HepG2 (cell line): ENCODE results near the gene PTPRD. TPM values are rescaled to one million over a fixed set of nuclear protein-coding genes. Genes with fewer than 3 reads are reported as not detected.

Experiments used
- ATAC-seq: fragments of 200-7000 bp; cut with Tn5 transposase; 3 replicates; pipeline ENCODE4 v1.9.1; 2020; ENCODE audit warnings: mild to moderate bottlenecking, moderate library complexity
- BruUV-seq: library from RNA; stranded (reverse); fragments of 400-500 nt; replicated peaks from 2 replicates; lab custom pipeline; 2021; lab: Mats Ljungman, UMichigan
- CTCF ChIA-PET: fragments of 300-600 bp; formaldehyde crosslinking; extraction: SDS; loops from one replicate; lab custom pipeline; 2021; ENCODE audit warnings: low total read pairs, inconsistent platforms, low intra/inter-chr PET ratio; lab: Yijun Ruan, JAX
- POLR2A ChIA-PET: fragments of 350-600 bp; sonication (Branson Sonifier 250); formaldehyde crosslinking; loops from one replicate; lab custom pipeline; 2020; ENCODE audit warnings: antibody characterized with exemption, inconsistent platforms; lab: Yijun Ruan, JAX
- DNase-seq: peaks from one replicate; pipeline ENCODE4 v3.0.0-alpha.2; 2015; ENCODE audit warnings: low spot score
- FAIRE-seq: peaks from 3 replicates; lab custom pipeline; 2011; peaks lifted over from hg19 to GRCh38; lab: Jason Lieb, UNC
- H2AFZ ChIP-seq: one replicate; pipeline ENCODE4 v1.6.1; 2011; ENCODE audit warnings: low read length, inconsistent platforms
- H3K27ac ChIP-seq: fragments of 300-600 bp; 3 replicates; pipeline ENCODE4 v1.8.0; 2011; ENCODE audit warnings: mixed run types, mild to moderate bottlenecking, mixed read lengths, low read length, inconsistent platforms; ENCODE audit not compliant: insufficient read depth; ENCODE audit errors: extremely low read length
- H3K27me3 ChIP-seq, 2 experiments: fragments of 200-600 bp in 1 of 2; 2 replicates in 1 of 2; 3 replicates in 1 of 2; pipeline versions ENCODE4 v1.6.0 to v1.8.0; 2011; ENCODE audit warnings: low read length in 2 of 2, mild to moderate bottlenecking in 2 of 2, moderate library complexity in 2 of 2, inconsistent platforms in 1 of 2; ENCODE audit not compliant: insufficient read depth in 2 of 2, control insufficient read depth in 1 of 2
- H3K36me3 ChIP-seq, 2 experiments: fragments of 200-600 bp in 1 of 2; replicated peaks in 1 of 2; 2 replicates in 1 of 2; 3 replicates in 1 of 2; pipeline versions ENCODE4 v1.5.1 to v1.8.0; 2011; ENCODE audit warnings: low read length in 2 of 2, inconsistent platforms in 1 of 2; ENCODE audit not compliant: insufficient read depth in 2 of 2, control insufficient read depth in 1 of 2
- H3K4me1 ChIP-seq: 2 replicates; pipeline ENCODE4 v1.5.1; 2012; ENCODE audit warnings: low read length, inconsistent platforms; ENCODE audit not compliant: insufficient read depth
- H3K4me2 ChIP-seq: 2 replicates; pipeline ENCODE4 v1.6.0; 2011; ENCODE audit warnings: low read depth, low read length, inconsistent platforms
- H3K4me3 ChIP-seq, 3 experiments: fragments of 200-600 bp in 1 of 3; sonication (generic), shearing (Covaris generic) in 1 of 3; replicated peaks in 1 of 3; 2 replicates each; pipeline ENCODE4 v1.5.1; 2011 to 2016; ENCODE audit warnings: low read length in 3 of 3, inconsistent platforms in 2 of 3, low read depth in 2 of 3, mild to moderate bottlenecking in 2 of 3, control low read depth in 1 of 3, mixed read lengths in 1 of 3; ENCODE audit not compliant: insufficient read depth in 1 of 3
- H3K79me2 ChIP-seq: one replicate; pipeline ENCODE4 v1.6.1; 2011; ENCODE audit warnings: low read length, inconsistent platforms; ENCODE audit not compliant: insufficient read depth
- H3K9ac ChIP-seq: 2 replicates; pipeline ENCODE4 v1.6.0; 2011; ENCODE audit warnings: mild to moderate bottlenecking, low read depth, low read length, inconsistent platforms; ENCODE audit not compliant: insufficient read depth
- H3K9me3 ChIP-seq: 2 replicates; pipeline ENCODE4 v1.5.1; 2012; ENCODE audit warnings: mild to moderate bottlenecking, low read length
- H4K20me1 ChIP-seq: 2 replicates; pipeline ENCODE4 v1.6.0; 2011; ENCODE audit warnings: inconsistent platforms, mild to moderate bottlenecking, low read length, moderate library complexity; ENCODE audit not compliant: insufficient read depth
- ESRRA ChIP-seq: sonication (generic); formaldehyde crosslinking; IDR thresholded peaks from 2 replicates; pipeline ENCODE4 v1.5.1; 2020; ENCODE audit warnings: mild to moderate bottlenecking, low read depth, missing genetic modification reagents
- GABPA ChIP-seq, 2 experiments: IDR thresholded peaks; 2 replicates each; pipeline ENCODE4 v1.6.1; 2011 to 2016; ENCODE audit warnings: low read depth in 2 of 2, low read length in 1 of 2, missing biosample characterization in 1 of 2, missing genetic modification characterization in 1 of 2
- IRX3 ChIP-seq: sonication (generic); formaldehyde crosslinking; IDR thresholded peaks from 2 replicates; pipeline ENCODE4 v1.8.1; 2023; ENCODE audit warnings: mild to moderate bottlenecking, low read depth, missing genetic modification reagents, borderline replicate concordance
- KDM6A ChIP-seq: IDR thresholded peaks from 2 replicates; pipeline ENCODE4 v1.6.1; 2016; ENCODE audit warnings: low read depth
- MAFG ChIP-seq: sonication (generic); formaldehyde crosslinking; IDR thresholded peaks from 2 replicates; pipeline ENCODE4 v1.5.1; 2020; ENCODE audit warnings: mild to moderate bottlenecking, missing genetic modification reagents
- NFE2 ChIP-seq: sonication (generic); formaldehyde crosslinking; IDR thresholded peaks from 2 replicates; pipeline ENCODE4 v1.4.0; 2020; ENCODE audit warnings: missing genetic modification reagents
- RELA ChIP-seq: sonication (generic); formaldehyde crosslinking; IDR thresholded peaks from 2 replicates; pipeline ENCODE4 v1.4.0; 2020; ENCODE audit warnings: missing genetic modification reagents
- U2AF2 ChIP-seq: fragments of 200-400 bp; formaldehyde crosslinking; IDR thresholded peaks from 2 replicates; pipeline ENCODE4 v1.6.1; 2017; ENCODE audit warnings: low read depth, mild to moderate bottlenecking, low read length
- ZFP90 ChIP-seq: sonication (generic); formaldehyde crosslinking; IDR thresholded peaks from 2 replicates; pipeline ENCODE4 v1.8.0; 2022; ENCODE audit warnings: missing genetic modification reagents, mild to moderate bottlenecking, inconsistent platforms, borderline replicate concordance
- ZNF17 ChIP-seq: sonication (generic); formaldehyde crosslinking; IDR thresholded peaks from 2 replicates; pipeline ENCODE4 v1.5.0; 2020; ENCODE audit warnings: mild to moderate bottlenecking, missing genetic modification reagents
- ZNF335 ChIP-seq: sonication (generic); formaldehyde crosslinking; IDR thresholded peaks from 2 replicates; pipeline ENCODE4 v1.4.0; 2020; ENCODE audit warnings: missing genetic modification reagents
- ZNF709 ChIP-seq: sonication (generic); formaldehyde crosslinking; IDR thresholded peaks from 2 replicates; pipeline ENCODE4 v1.5.0; 2020; ENCODE audit warnings: mild to moderate bottlenecking, missing genetic modification reagents
- WGBS: methylation state at CpG from one replicate; pipeline ENCODE4 v1.1.6; 2017; ENCODE audit warnings: low lambda C conversion rate; 5-methylcytosine and 5-hydroxymethylcytosine counted together
- in situ Hi-C: cut with HindIII; loops from 2 replicates; pipeline ENCODE4 v1.10.0; 2017; ENCODE audit warnings: low pct_unique_long_range_greater_than_20kb; ENCODE audit not compliant: extremely low pct_ligation_motif_present
- intact Hi-C: fragments of 100-400 bp; cut with micrococcal nuclease; formaldehyde crosslinking; loops from one replicate; pipeline ENCODE4 v1.10.0; 2022; ENCODE audit not compliant: unreplicated experiment
- polyA plus RNA-seq, 8 experiments: library from polyadenylated mRNA; depleted of rRNA in 3 of 8; stranded (reverse) in 7 of 8; unstranded in 1 of 8; fragments of >200 nt; fragmentation: Illumina TruSeq in 4 of 8; extraction: Trizol in 4 of 8; gene quantifications; 2 replicates each; pipeline versions ENCODE4 v1.2.1 to v1.2.3, GENCODE V29; 2011 to 2016; ENCODE audit warnings: low read depth in 4 of 8, missing spikeins in 1 of 8, mixed read lengths in 1 of 8; ENCODE audit not compliant: insufficient read depth in 1 of 8
- total RNA-seq, 5 experiments: library from RNA; depleted of rRNA; stranded (reverse); fragments of >200 nt; fragmentation: Illumina TruSeq; extraction: Trizol; gene quantifications; 2 replicates each; pipeline ENCODE4 v1.2.3, GENCODE V29; 2016; ENCODE audit warnings: low read depth in 1 of 5

PTPRD gene
- total and polyA plus RNA-seq, 2 of the 13 experiments (the other 11 are each of a cell fraction or from before 2014, with no cell fraction given): 0.05 TPM; not detected in 1

DNA sequence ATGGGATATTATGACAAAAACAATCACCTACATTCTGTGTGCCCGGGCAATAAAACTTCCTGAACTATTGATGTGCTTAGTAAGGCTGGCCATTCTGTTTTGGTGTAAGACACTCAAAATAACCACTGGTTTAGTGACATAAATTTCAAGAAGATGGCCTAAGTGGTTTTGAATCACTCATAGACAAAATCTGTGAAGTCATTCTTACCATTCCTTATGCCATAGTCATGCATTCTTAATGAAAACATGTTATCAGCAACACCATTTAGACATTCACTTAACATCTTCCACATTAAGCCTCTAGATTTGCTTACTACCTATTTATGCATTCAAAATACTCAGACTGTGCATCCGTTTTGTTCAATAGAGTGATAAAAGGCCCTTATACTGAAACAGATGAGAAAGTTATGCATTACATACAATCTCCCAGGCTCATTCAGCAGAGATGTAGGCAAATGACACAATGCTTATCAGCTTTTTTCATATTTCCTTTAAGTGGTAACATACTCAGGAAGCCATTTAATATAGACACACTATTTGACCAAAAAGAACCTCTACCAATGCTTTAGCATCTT is 1964.4 kb downstream of the PTPRD start:
- TF ChIP-seq ZFP90 (CRISPR knock-in tag) (no peak), ESRRA (no peak), ZNF335 (CRISPR knock-in tag) (no peak), IRX3 (CRISPR knock-in tag) (no peak), ZNF709 (no peak), ZNF17 (CRISPR knock-in tag) (no peak), U2AF2 (no peak), KDM6A (CRISPR knock-in tag) (no peak), MAFG (CRISPR knock-in tag) (no peak), RELA (no peak), GABPA (IDR thresholded peaks at IDR 0.05; ENCODE audit: low read depth, low read length) (no peak), GABPA (CRISPR knock-in tag; IDR thresholded peaks at IDR 0.05; ENCODE audit: low read depth) (no peak), NFE2 (CRISPR knock-in tag) (no peak)
- TF ChIP-seq, all 625 proteins: peak for 0
- H3K79me2 ChIP-seq: no peaks in the 10 kb centered on the region
- H4K20me1 ChIP-seq: no peaks in the 10 kb centered on the region
- POLR2A ChIA-PET: no interaction called here
- H3K4me2 ChIP-seq: no peak overlapping the region
- intact Hi-C loops (no loop called here), in situ Hi-C loops (no loop called here)
- no peak for DNase-seq
- H2AFZ ChIP-seq: no peak overlapping the region
- H3K9me3 ChIP-seq: no peaks in the 10 kb centered on the region
- no peaks in the 10 kb centered on the region for H3K27me3 ChIP-seq
- BruUV-seq: no TSS peak
- WGBS: 7% methylated on average over 2 of the region's 2 CpGs
- CTCF ChIA-PET: no interaction called here
- no peak for ATAC-seq
- FAIRE-seq: no peak
- no peaks in the 10 kb centered on the region for H3K36me3 ChIP-seq
- H3K4me1 ChIP-seq: no peaks in the 10 kb centered on the region
- no peak overlapping the region for H3K4me3 ChIP-seq
- no peak overlapping the region for H3K27ac ChIP-seq
- no peak overlapping the region for H3K9ac ChIP-seq
